ENCODE data around the gene GHRL.
A peak's percentile ranks its signal among the peaks of the same experiment; 100 is the strongest.
"Not testable (repeated sequence)": the region's sequence is repeated elsewhere in the genome, so short reads cannot be mapped to it uniquely, and the experiment has no call there.

Gene GHRL

GRCh38 chr3:10298064-10298463, 5.3 kb upstream of the GHRL start:
- not testable (repeated sequence) for DNase-seq (ENCODE audit: low read depth in 3 of 3)

GRCh38 chr3:10294030-10294586, 1.4 kb upstream of the GHRL start:
- DNase-seq (ENCODE audit: low read depth in 3 of 3), result no peak

- DNase-seq (ENCODE audit: low read depth in 3 of 3), result no peak
Measured at GRCh38 chr3:10291641-10292040, 1.1 kb downstream of the GHRL start.

- no peak for DNase-seq (ENCODE audit: low read depth in 3 of 3)
Measured at GRCh38 chr3:10290481-10291176, 2.1 kb downstream of the GHRL start.

GRCh38 chr3:10289787-10290355, 2.9 kb downstream of the GHRL start:
- no peak for DNase-seq (ENCODE audit: low read depth in 3 of 3)

- DNase-seq (ENCODE audit: low read depth in 3 of 3), result no peak
Measured at GRCh38 chr3:10289077-10289476, 3.7 kb downstream of the GHRL start.

- no peak for DNase-seq (ENCODE audit: low read depth in 3 of 3)
Measured at GRCh38 chr3:10288575-10288960, 4.2 kb downstream of the GHRL start.

- DNase-seq (ENCODE audit: low read depth in 3 of 3), result no peak
Measured at GRCh38 chr3:10287936-10288574, 4.7 kb downstream of the GHRL start.

- DNase-seq (ENCODE audit: low read depth in 3 of 3), result no peak
Measured at GRCh38 chr3:10286596-10287295, 6.0 kb downstream of the GHRL start.

GRCh38 chr3:10286133-10286524, 6.6 kb downstream of the GHRL start:
- no peak for DNase-seq (ENCODE audit: low read depth in 3 of 3)

GRCh38 chr3:10285272-10286132, 7.2 kb downstream of the GHRL start:
- no peak for DNase-seq (ENCODE audit: low read depth in 3 of 3)

- peak in 2 of 3 experiments; percentile 4 to 28 for DNase-seq (ENCODE audit: low read depth in 3 of 3)
Measured at GRCh38 chr3:10284496-10284895, 8.3 kb downstream of the GHRL start.

GRCh38 chr3:10283638-10284037, 9.1 kb downstream of the GHRL start:
- DNase-seq (ENCODE audit: low read depth in 3 of 3), result no peak

- no peak for DNase-seq (ENCODE audit: low read depth in 3 of 3)
Measured at GRCh38 chr3:10281951-10282350, 10.8 kb downstream of the GHRL start.

- DNase-seq (ENCODE audit: low read depth in 3 of 3), result no peak
Measured at GRCh38 chr3:10280571-10280970, 12.2 kb downstream of the GHRL start.

- no peak for DNase-seq (ENCODE audit: low read depth in 3 of 3)
Measured at GRCh38 chr3:10280177-10280529, 12.6 kb downstream of the GHRL start.

- DNase-seq (ENCODE audit: low read depth in 3 of 3), result no peak
Measured at GRCh38 chr3:10279384-10280176, 13.2 kb downstream of the GHRL start.

- DNase-seq (ENCODE audit: low read depth in 3 of 3), result no peak
Measured at GRCh38 chr3:10278501-10278900, 14.2 kb downstream of the GHRL start.

GRCh38 chr3:10277115-10277625, 15.6 kb downstream of the GHRL start:
- DNase-seq (ENCODE audit: low read depth in 3 of 3), result no peak

GRCh38 chr3:10274601-10275000, 18.1 kb downstream of the GHRL start:
- no peak for DNase-seq (ENCODE audit: low read depth in 3 of 3)

Measured in stimulated activated CD4-positive, alpha-beta T cell treated with anti-CD3 and anti-CD28 coated beads, TNF-alpha, amount 100 ng/mL, for 4 hours (primary cell).